Activated T-helper 1 cell treated with anti-CD3 and anti-CD28 coated beads, Interleukin-12 subunit alpha, Interleukin-12 subunit beta, Interleukin-2, Interleukin-4 antibody, amounts not matched to agents 30 ng/mL and 10 ng/mL and 1 ng/mL, durations not matched to agents 14 hours and 24 hours and 36 hours (primary cell): ENCODE measurements around the gene COMMD7. TPM values are rescaled to one million over a fixed set of nuclear protein-coding genes. Genes with fewer than 3 reads are reported as not detected.
A peak's percentile ranks its signal among the peaks of the same experiment; 100 is the strongest.

ENCODE experiments used
- DNase-seq: peaks from one replicate; pipeline ENCODE4 v3.0.0; 2021; ENCODE audit warnings: low spot score
- H3K27ac Mint-ChIP-seq: one replicate; pipeline ENCODE4 v1.8.0; 2021; ENCODE audit warnings: mild to moderate bottlenecking, mixed read lengths
- H3K27me3 Mint-ChIP-seq: one replicate; pipeline ENCODE4 v1.8.0; 2022; ENCODE audit warnings: mild to moderate bottlenecking, moderate library complexity, mixed read lengths; ENCODE audit not compliant: insufficient read depth
- H3K36me3 Mint-ChIP-seq: one replicate; pipeline ENCODE4 v1.8.0; 2021; ENCODE audit warnings: low read depth, mixed read lengths
- H3K4me1 Mint-ChIP-seq: one replicate; pipeline ENCODE4 v1.8.0; 2021; ENCODE audit warnings: low read depth, mixed read lengths
- H3K4me3 Mint-ChIP-seq: one replicate; pipeline ENCODE4 v1.8.0; 2021; ENCODE audit warnings: mild to moderate bottlenecking, moderate library complexity, mixed read lengths
- H3K9me3 Mint-ChIP-seq: one replicate; pipeline ENCODE4 v1.8.0; 2021; ENCODE audit warnings: mixed read lengths
- intact Hi-C: fragments of 100-400 bp; cut with micrococcal nuclease; formaldehyde crosslinking; loops from one replicate; pipeline ENCODE4 v1.15.1; 2024
- total RNA-seq: library from RNA; stranded (reverse); gene quantifications from 2 replicates; pipeline ENCODE4 v1.2.3, GENCODE V29; 2022

Gene COMMD7
- total RNA-seq, 1 donor from 2014 or later = 43.0 TPM

GRCh38 chr20:32655903-32656512, 87.3 kb downstream of the COMMD7 start:
- Mint-ChIP-seq H3K27ac (no peak overlapping the region), H3K27me3 (peaks cover 4% of the 10 kb centered on the region), H3K9me3 (peaks cover 7% of the 10 kb centered on the region), H3K36me3 (no peaks in the 10 kb centered on the region), H3K4me1 (peaks cover 5% of the 10 kb centered on the region), H3K4me3 (no peak overlapping the region)
- intact Hi-C loops = loop anchor here (10.0 kb wide), 1 partner anchor 801 kb away; no protein-coding TSS in a partner anchor
- no peak for DNase-seq

DNA sequence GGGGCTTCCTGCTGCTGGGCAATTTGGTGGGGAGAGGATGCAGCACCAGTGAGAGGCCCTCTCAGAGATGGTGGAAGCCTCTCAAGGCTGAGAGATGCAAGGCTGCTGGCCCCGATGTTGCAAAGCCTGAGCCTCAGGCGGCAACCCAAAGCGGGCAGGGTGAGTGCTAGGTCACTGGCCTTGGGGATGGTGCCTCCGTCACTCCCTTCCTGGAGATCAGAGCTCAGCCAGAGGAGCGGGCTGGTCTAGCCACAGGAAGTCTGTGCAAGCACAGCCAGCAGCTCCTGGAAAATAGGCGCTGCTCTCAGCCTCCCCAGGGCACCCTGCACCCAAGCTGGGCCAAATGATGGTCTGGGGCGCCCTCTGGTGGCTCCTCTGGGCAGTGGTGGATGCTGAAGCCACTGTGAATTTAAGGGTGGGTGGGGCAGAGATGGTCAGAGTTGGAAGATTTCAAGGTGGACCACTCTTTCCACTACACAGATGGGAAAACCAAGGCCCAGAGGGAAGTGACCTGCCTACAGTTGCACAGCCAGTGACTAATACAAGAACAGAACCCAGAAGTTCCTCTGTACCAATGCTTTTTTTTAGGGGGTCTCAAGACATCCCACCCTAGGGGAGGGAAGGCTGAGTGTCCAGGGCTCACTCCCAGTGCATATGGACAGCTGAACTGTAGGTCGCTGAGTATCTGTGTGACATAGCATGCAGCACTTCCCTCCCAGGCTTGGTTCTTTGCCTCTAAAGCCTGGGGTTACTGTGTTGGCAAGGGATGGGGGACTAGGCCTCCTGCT, 90.3 kb downstream of the COMMD7 start:
- intact Hi-C loops = loop anchor here (1.0 to 10.0 kb wide), 4 partner anchors 67 to 798 kb away; no protein-coding TSS in a partner anchor
- Mint-ChIP-seq H3K27ac (no peak overlapping the region), H3K9me3 (no peaks in the 10 kb centered on the region), H3K27me3 (peaks cover 5% of the 10 kb centered on the region), H3K4me1 (peaks cover 5% of the 10 kb centered on the region), H3K4me3 (no peak overlapping the region), H3K36me3 (no peaks in the 10 kb centered on the region)
- DNase-seq = peak; percentile 77

Other genes with a start within 250 kb of the COMMD7 start
- gene NOL4L, start 158.1 kb downstream of the COMMD7 start, total RNA-seq = 10.3 and 14.3 TPM in 2 replicates
- gene C20orf203, start 69.5 kb downstream of the COMMD7 start, total RNA-seq = not detected in 2 replicates
- gene DNMT3B, start 18.9 kb upstream of the COMMD7 start, total RNA-seq = 0.75 and 0.93 TPM in 2 replicates
- 142 and 146 TPM in 2 replicates for gene MAPRE1, start 76.5 kb upstream of the COMMD7 start, total RNA-seq
- gene EFCAB8, start 115.5 kb upstream of the COMMD7 start, total RNA-seq = 0.05 and 0.39 TPM in 2 replicates